UCSD-AML1 (cell line): ENCODE results near the gene KCTD21.
"Not testable (repeated sequence)": the region's sequence is repeated elsewhere in the genome, so short reads cannot be mapped to it uniquely, and the experiment has no call there.

Source experiments
- DNase-seq: peaks from one replicate; lab custom pipeline; 2025; ENCODE audit not compliant: unreplicated experiment; lab: John Stamatoyannopoulos, UW

Gene KCTD21, protein sequence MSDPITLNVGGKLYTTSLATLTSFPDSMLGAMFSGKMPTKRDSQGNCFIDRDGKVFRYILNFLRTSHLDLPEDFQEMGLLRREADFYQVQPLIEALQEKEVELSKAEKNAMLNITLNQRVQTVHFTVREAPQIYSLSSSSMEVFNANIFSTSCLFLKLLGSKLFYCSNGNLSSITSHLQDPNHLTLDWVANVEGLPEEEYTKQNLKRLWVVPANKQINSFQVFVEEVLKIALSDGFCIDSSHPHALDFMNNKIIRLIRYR

DNA sequence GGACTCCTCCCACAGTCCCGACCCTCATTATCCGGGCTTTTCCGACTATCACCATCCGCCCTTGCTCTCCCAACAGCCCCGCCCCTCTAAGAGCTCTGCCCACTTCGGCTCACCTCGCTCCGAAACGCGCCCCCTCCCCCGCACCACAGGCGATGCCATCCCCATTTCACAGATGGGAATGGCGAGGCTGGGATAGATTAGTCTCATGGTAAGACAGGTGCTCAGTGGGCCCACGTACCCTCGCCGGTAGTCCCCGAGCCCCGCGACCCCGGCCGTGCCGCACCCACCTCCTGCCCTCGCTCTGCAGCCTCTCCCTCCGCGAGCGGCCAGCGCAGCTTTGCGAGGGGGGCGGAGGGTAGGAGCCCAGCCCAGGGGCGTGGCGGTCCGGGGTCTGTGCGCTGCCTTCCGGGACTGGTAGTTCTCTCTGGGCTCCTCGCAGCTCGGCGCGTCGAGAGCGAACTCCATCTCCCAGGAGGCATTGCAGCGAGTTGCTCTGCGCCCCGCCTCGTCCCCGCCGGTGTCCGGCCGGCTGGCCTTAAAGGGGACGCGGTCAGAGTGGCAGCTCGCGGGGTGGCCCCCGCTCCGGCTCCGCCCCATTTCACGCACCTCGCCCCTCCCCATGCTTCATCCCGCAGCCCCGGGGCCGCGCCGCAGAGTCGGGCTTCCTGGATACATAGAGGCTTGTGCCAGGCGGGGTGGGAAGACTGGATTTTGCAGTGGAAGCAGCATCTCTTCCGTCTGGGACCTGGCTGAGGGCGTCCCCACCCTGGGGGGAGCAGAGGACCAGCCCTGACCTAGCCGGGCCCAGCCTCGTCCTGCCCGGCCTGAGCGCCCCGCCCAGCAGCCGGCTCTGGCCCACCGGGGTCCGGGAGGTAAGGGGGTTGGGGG is at the start of gene KCTD21, which contains the start of gene USP35:
TSS of gene KCTD21 (minus strand) at position 341 of the 888 bp plus-strand sequence. CDS start 14,072 bp downstream, outside the sequence.
TSS of gene USP35 (plus strand) at position 634 of the 888 bp plus-strand sequence. CDS start 7,327 bp downstream, outside the sequence.
- peak; percentile 97 for DNase-seq

DNA sequence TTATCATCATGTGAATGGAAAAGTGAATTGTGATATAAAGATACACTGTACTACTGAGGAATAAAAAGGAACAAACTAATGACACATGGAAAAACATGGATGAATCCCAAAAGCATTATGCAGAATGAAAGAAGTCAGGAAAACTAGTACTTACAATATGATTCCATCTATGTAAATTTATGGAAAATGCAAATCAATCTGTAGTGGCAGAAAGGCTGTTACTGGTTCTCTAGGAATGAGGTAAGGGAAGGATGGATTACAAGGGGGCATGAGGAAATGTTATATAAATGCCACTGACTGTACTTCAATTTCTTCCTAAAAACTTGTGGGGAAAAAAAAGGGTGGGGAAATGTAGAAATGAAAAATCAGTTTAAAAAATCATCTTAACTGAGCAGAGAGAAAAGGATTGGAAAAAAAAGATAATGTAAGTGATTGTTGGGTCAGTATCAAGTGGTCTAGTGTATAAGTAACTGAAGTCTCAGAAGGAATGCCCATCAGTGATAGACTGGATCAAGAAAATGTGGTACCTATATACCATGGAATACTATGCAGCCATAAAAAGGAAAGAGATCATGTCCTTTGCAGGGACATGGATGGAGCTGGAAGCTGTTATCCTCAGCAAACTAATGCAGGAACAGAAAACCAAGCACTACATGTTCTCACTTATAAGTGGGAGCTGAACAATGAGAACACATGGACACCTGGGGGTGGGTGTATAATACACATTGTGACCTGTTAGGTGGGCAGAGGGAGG is 49.0 kb upstream of the KCTD21 start:
- no peak for DNase-seq

DNA sequence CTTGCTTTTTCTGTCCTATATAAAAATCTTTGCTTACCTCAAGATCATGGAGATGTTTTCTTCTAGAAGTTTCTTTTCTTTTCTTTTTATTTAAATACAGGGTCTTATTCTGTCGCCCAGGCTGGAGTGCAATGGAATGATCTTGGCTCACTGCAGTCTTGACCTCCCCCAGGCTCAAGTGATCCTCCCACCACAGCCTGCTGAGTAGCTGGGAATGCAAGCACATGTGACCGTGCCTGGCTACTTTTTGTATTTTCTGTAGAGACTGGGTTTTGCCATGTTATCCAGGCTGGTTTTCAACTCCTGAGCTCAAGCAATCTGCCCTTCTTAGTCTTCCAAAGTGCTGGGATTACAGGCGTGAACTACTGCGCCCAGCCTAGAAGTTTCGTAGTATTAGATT is 45.6 kb upstream of the KCTD21 start:
- no peak for DNase-seq

DNA sequence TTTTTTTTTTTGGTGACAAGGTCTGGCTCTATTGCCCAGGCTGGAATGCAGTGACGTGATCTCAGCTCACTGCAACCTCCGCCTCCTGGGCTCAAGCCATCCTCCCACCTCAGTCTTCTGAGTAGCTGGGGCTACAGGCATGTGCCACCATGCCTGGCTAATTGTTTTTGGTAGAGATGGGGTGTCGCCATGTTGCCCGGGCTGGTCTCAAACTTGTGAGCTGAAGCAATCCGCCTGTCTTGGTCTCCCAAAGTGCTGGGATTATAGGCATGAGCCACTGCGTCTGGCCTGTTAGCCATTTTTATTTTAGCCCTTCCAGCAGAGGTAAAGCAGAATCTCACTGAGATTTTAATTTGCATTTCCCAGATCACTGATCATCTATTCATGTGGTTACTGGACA is 44.6 kb upstream of the KCTD21 start:
- DNase-seq: not testable (repeated sequence)

DNA sequence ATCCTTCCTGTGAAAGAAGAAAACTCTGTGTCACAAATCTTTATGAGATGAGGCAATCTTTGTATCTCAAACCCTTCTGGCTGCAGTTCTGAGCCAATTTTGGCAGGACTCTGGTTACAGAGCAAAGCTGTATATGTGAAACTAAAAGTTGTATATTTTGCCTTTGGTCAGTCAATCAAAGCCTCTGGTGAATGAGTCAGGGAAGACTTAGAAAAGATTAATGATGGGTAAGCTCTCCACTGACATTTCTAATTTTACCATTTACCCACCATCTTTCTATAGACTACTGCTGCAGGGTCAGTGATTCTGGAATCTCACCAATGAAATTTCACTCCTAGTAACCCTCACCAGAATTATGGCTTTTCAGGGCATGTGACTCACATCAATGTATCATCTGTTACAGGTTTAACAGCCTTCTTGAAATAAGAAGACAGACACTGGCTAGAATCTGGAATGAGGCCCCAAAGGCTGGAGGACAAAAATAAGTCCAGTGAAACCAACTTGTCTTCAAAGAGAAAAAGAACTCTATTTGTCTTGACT is 43.6 kb upstream of the KCTD21 start:
- no peak for DNase-seq

DNA sequence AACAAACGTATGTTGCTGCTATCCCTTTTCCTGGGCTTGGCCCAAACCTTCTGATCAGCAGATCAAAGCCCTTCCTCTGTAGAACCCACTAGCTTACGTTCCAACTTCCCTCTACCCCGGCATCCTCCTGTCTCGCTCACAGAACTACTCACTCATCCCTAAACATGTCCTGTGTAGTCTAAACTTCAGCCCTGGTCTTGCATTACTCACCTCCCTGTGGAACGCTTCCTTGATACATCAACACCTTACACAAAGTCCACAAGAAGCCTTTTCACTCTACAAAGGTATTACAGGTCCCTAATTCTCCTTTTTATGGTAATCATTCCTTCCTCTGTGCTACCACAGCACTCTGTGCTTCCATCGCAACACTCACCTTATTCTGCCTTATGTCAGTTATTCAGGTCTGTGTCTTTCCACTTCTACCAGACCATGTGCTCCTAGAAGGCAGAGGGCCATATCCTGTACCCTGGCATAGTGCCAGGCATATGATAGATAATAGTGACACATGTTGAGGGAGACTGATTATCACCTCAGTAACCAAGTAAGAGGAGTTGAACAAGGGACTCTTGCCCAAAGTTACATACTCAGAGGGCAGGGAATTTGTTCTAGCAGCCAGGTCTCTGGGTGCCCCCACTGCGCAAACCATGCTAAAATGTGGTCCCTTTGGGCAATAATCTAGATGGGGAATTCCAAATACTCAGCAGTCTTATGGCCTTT is 41.9 kb upstream of the KCTD21 start:
- DNase-seq: no peak

DNA sequence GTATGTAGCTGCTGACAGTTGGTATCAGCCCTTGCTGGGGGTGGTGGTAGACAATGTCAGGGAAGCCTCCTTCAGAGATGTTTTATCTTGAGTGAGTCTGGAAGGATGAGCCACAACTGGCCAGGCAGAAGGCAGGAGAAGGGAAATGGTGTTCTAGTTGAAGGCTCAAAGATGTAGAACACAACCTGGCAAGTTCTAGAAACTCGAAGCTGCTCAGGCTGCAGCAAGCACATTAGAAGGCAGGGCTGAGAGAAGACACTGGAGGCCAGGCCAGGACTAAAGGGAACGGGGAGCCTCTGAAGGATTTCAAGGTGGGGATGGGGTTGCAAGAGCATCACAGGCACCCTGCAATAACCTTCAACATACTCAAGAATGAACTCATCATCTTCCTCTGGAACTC is 40.7 kb upstream of the KCTD21 start:
- DNase-seq: no peak

DNA sequence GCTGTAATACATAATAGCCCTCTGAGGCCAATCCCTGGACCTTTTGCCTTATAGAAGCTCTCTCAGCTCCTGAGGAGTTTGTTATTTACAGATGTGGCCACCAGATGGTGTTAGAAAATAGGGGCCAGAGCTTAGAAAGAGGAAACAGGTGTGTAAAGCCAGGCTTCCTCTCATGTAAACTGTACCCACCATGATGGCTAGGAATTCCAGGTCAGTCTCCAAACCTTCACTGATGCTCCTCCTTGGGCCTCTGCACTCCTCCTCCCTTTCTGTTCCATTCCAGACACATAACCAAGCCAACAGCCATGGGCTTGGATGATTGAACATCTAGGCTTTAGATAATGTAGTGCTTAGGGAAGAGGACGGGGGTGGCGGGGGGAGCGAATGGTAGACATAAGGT is 40.0 kb upstream of the KCTD21 start:
- no peak for DNase-seq

DNA sequence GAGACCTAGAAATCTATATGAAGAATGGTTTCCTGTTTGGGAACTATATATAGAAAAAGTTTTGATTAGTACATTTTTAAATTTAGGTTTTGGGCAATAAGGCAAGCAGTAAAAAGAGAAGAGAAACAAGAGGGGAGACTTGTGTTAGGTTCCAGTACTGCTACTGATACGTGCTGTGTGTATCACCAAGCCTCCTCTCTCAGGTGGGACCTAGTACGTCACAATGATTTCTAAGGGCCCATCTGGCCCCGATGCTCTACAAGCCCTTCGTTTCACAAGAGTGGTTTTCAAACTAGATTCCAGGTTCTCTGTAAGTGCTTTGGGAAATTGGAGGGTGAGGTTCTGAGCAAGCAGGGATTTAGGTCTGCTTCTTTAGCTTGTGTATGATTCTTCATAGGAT is 39.5 kb upstream of the KCTD21 start:
- no peak for DNase-seq

DNA sequence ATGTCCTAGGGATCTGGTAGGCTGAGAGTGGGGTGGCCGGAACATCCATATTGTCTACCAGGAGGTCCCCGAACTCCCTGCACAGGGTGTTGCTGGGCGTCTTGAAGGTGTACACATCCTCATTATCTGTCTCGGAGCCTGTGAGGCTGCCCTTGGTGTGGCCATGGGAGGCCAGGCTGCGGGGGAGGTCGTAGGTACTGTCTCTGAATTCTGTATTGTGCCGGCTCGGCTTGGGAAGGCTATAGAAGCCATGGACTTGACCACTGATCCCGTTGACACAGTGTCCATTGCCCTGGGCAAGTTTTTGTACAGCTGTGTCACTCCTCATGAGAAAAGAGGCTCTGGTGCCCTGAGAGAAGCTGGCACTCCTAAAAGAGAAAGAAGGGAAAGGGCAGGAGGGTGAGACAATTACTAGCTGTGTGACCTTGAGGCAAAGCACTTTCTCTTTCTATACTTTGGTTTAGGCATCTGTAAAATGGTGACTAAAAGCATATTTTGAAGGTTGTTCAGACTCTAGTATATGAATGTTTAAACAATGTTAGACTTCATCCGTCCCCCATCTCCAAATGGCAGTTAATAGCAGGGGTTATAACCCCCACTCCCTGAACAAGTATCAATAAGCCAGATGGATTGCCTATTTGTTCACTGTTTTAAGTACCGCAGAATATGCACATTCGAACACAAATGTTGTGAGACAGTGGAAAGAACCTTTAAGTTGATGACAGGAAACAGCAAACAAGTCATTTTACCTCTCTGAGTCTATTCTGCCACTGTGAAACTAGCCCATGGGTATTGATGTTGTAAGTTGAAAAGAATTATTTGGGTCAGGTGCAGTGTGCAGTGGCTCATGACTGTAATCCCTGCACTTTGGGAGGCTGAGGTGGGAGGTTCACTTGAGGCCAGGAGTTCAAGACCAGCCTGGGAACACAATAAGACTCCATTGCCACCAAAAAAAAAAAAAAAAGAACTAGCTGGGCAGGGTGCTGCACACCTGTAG is 38.6 kb upstream of the KCTD21 start:
- no peak for DNase-seq

DNA sequence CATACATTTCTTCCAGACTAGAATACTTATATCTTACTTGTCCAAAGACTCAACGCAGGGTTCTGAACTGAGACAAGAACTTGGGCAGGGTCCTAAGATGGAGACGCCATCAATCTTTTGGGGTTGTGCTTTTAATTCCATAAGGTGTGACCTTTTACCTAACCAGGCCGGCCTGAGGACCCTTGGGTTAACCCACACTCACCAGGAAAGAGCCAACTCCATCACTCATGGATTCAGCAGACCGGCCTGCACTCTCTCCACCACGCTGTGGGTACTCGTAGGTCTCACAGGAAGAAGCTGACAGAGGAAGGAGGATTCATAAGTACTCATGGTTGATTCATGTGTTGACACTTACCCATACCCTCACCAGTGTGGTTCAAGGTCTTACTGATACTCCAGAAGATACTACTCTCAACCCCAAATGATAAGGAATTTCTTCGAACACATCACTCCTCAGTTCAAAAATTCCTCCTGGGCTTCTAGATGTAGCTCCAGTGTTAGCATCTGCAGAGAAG is 36.5 kb upstream of the KCTD21 start:
- DNase-seq: no peak

DNA sequence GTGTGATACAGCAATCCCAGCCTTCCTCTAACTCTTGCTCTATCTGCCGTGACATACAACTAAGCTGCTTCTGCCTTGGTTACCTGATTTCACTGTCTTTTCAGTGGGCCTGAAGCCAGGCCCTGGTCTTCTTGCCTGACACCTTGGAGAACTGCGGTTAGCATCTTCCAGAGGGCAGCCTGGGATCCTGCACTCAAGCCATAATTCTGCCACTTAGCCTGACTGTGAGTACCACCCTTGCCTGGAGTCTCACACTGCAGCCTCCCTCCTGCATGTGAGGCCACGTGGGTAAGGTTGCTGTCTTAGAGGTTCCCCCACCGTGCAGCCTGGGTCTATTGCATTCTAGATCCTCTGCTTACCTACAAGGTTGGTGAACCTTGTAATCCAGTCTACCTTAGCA is 36.1 kb upstream of the KCTD21 start:
- no peak for DNase-seq

DNA sequence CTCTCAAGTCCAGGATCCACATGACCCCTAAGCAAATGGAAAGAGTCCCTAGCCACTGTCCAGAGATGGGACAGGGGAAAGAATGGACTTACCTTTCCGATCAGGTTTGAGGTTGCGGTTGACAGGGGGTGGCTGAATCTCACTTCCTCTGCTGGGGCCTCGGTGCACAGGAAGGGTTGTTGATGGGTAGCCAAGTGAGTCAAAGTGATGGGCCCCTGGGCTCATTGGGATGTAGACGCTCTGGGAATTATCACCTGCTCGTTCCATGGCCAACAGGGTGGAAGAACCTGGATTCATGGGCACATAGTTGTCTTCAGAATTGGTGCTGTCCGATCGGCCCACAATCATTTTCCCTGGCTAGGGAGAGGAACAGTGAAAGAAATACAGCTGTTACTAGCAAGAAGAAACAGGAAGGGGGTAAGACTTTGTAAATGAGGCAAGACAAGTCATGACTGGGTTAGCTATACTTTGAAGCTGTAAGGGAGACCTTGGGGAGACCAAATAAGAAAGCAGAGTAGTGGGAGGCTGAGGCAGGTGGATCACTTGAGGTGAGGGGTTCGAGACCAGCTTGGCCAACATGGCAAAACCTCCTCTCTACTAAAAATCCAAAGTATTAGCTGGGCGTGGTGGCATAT is 35.0 kb upstream of the KCTD21 start:
- no peak for DNase-seq

DNA sequence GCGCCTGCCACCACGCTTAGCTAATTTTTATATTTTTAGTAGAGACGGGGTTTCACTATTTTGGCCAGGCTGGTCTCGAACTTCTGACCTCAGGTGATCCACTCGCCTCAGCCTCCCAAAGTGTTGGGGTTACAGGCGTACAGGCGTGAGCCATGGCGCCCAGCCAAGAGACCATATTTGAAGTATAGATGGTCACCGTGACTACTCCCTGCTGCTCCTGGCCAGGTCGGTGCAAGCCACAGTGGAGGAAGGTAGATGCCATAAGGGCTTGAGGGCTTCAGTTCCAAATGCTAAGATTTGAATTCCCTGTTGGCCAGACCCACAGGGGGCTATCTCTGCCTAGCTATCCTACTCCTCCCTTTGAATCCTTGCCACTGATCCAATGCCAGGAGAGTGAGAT is 34.3 kb upstream of the KCTD21 start:
- DNase-seq: not testable (repeated sequence)

DNA sequence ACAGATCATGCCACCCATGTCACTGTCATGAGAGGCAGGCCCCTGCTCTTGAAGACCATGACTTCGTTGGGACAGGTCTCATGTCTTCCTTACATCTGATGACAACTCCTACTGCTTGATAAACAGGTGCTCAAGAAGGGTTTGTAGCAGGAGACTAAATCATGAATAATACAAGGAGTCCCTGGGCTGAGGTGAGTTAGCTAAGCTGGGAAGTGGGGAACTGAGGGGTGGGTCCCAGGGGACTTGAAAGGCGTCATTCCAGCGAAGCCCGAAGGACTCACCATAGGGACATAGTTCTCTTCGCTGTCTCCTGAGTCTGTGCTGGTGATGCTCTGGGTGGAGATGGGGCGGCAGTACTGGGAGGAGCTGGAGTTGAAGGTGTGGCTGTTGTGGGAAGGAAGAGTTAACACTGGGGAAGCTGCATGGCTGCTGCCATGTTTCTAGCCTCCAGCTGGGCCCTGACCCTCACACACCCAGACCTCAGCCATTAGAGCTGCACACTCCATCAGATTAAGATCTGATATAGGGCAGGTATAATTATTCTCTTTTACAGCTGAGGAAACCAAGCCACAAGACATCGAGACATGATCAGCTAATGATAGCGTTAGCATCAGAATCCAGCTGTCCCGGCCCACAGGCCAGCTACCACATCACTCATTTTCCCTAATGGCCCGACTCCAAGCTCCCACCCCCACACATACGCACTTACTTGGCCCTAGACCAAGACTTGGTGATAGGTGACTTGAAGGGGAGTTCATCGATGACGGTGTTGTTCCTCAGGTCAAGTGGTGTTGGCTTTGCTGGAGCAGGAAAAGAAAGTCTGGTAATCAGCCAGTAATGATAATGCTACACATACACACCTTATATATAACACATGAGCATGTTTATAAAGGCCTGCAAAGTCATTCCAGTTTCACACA is 33.2 kb upstream of the KCTD21 start:
- no peak for DNase-seq

DNA sequence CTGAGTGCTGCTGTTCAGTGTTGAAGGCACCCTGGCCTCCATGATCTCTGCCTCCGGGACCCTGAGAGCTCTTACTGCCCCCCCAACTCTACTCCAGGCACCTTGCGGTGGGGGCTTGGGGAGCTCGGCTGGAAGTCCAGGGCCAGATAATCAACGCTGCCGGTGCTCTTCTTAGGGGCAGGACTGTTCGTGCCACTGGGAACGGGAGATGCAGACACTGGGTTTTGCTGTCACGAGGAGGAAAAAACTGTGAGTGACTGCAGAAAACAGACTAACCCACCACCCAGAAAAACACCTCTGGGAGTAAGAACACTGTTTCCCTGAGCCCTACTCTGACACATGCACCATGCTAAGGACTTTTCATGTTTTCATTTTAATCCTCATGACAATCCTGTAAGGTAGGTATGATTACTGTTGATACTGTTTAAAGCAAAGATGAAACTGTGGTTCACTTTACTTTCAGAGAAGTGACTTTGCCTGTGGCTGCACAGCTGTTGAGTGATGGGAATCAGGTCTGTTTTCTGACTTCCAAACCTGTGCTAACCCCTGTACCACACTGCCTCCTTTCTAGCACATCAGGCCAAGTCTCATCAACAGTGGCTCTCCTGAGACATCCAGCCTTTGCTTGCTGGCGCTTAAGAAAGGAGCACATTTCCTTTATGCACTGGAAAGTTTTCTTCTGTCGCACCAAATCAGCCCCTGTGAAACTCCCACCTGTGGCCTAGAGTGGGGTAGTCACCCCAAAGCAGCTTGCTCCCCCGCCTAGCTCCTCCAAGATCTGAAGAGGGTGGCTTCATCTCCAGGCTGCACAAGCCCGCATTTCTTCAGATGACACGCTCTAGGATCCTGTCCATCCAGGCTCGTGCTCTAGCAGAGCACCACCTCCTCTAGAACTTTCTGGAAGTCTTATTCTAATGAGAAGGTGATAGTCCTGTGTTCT is 32.1 kb upstream of the KCTD21 start:
- no peak for DNase-seq
